Measurements from ENCODE around the gene WFDC10B.
"Not testable (repeated sequence)": the region's sequence is repeated elsewhere in the genome, so short reads cannot be mapped to it uniquely, and the experiment has no call there.

Gene WFDC10B

GRCh38 chr20:45704969-45705637, at the start of gene WFDC10B:
Gene WFDC10B, minus strand, starts transcription at chr20:45705019. Its CDS starts 19,027 bp downstream, at chr20:45685992.
- DNase-seq (ENCODE audit: low spot score) = no peak

- DNase-seq (ENCODE audit: low spot score) = no peak
These were observed 47.9 kb upstream of the WFDC10B start for GRCh38 chr20:45752746-45753145.

- no peak for DNase-seq (ENCODE audit: low spot score)
These were observed 46.9 kb upstream of the WFDC10B start for GRCh38 chr20:45751721-45752120.

- no peak for DNase-seq (ENCODE audit: low spot score)
These were observed 40.2 kb upstream of the WFDC10B start for GRCh38 chr20:45745015-45745414.

- DNase-seq (ENCODE audit: low spot score) = no peak
These were observed 37.8 kb upstream of the WFDC10B start for GRCh38 chr20:45742596-45742995.

GRCh38 chr20:45735988-45736387, 31.2 kb upstream of the WFDC10B start:
- DNase-seq (ENCODE audit: low spot score) = no peak

GRCh38 chr20:45735552-45735951, 30.7 kb upstream of the WFDC10B start:
- DNase-seq (ENCODE audit: low spot score) = no peak

GRCh38 chr20:45732199-45732598, 27.4 kb upstream of the WFDC10B start:
- no peak for DNase-seq (ENCODE audit: low spot score)

GRCh38 chr20:45727044-45727443, 22.2 kb upstream of the WFDC10B start:
- DNase-seq (ENCODE audit: low spot score) = no peak

- no peak for DNase-seq (ENCODE audit: low spot score)
These were observed 20.3 kb upstream of the WFDC10B start for GRCh38 chr20:45725134-45725533.

GRCh38 chr20:45722047-45722446, 17.2 kb upstream of the WFDC10B start, which contains the start of gene SPINT4:
Gene SPINT4, plus strand, starts transcription at chr20:45722347. Its CDS starts 21 bp downstream, at chr20:45722368.
- DNase-seq (ENCODE audit: low spot score) = no peak

GRCh38 chr20:45716141-45716688, 11.4 kb upstream of the WFDC10B start:
- DNase-seq (ENCODE audit: low spot score) = not testable (repeated sequence)

- DNase-seq (ENCODE audit: low spot score) = no peak
These were observed 2.9 kb downstream of the WFDC10B start, which contains the start of gene WFDC13 for GRCh38 chr20:45701873-45702272. Gene WFDC13, plus strand, starts transcription at chr20:45702038. Its CDS starts 86 bp downstream, at chr20:45702124.

GRCh38 chr20:45701104-45701503, 3.7 kb downstream of the WFDC10B start:
- DNase-seq (ENCODE audit: low spot score) = no peak

GRCh38 chr20:45695496-45695895, 9.3 kb downstream of the WFDC10B start:
- DNase-seq (ENCODE audit: low spot score) = no peak

GRCh38 chr20:45693346-45693745, 11.5 kb downstream of the WFDC10B start:
- DNase-seq (ENCODE audit: low spot score) = not testable (repeated sequence)

GRCh38 chr20:45685896-45686295, 18.9 kb downstream of the WFDC10B start:
- no peak for DNase-seq (ENCODE audit: low spot score)

GRCh38 chr20:45679650-45680049, 25.2 kb downstream of the WFDC10B start:
- no peak for DNase-seq (ENCODE audit: low spot score)

GRCh38 chr20:45672765-45673164, 32.1 kb downstream of the WFDC10B start:
- DNase-seq (ENCODE audit: low spot score) = no peak

- DNase-seq (ENCODE audit: low spot score) = no peak
These were observed 34.7 kb downstream of the WFDC10B start, which contains the start of gene WFDC11 for GRCh38 chr20:45670139-45670538. Gene WFDC11, minus strand, starts transcription at chr20:45670239. Its CDS starts 19,639 bp downstream, at chr20:45650600.

GRCh38 chr20:45657038-45657437, 47.8 kb downstream of the WFDC10B start:
- not testable (repeated sequence) for DNase-seq (ENCODE audit: low spot score)

- DNase-seq (ENCODE audit: low spot score) = not testable (repeated sequence)
These were observed 53.1 kb downstream of the WFDC10B start for GRCh38 chr20:45651726-45652125.

- no peak for DNase-seq (ENCODE audit: low spot score)
These were observed 55.4 kb downstream of the WFDC10B start for GRCh38 chr20:45649312-45649863.

Measured in germinal center (tissue), 1 donor.